Liver (tissue), 9 donors: ENCODE measurements around the gene ABCB4. TPM values are rescaled to one million over a fixed set of nuclear protein-coding genes. Genes with fewer than 3 reads are reported as not detected.

Source experiments
- DNase-seq: peaks from one replicate; pipeline ENCODE4 v3.0.0-alpha.2; 2017; ENCODE audit warnings: low spot score
- H3K27ac ChIP-seq, 2 donors: one replicate each; pipeline ENCODE4 v1.7.0; 2013; ENCODE audit warnings: inconsistent platforms in 2 of 2, low read length in 2 of 2, control low read depth in 1 of 2, low read depth in 1 of 2, mild to moderate bottlenecking in 1 of 2
- H3K27me3 ChIP-seq, 4 donors: one replicate each; pipeline versions ENCODE4 v1.6.1 to v1.7.0; 2013; ENCODE audit warnings: low read length in 3 of 4, inconsistent platforms in 1 of 4, mild to moderate bottlenecking in 1 of 4, moderate library complexity in 1 of 4; ENCODE audit not compliant: control insufficient read depth in 4 of 4, insufficient read depth in 4 of 4
- H3K36me3 ChIP-seq, 4 donors: one replicate each; pipeline versions ENCODE4 v1.6.1 to v1.7.0; 2013; ENCODE audit warnings: low read length in 3 of 4, mild to moderate bottlenecking in 3 of 4, low read depth in 1 of 4, moderate library complexity in 1 of 4; ENCODE audit not compliant: control insufficient read depth in 4 of 4, insufficient read depth in 3 of 4
- H3K4me1 ChIP-seq, 4 donors: one replicate each; pipeline versions ENCODE4 v1.6.1 to v1.7.0; 2013; ENCODE audit warnings: low read length in 3 of 4, mild to moderate bottlenecking in 3 of 4, moderate library complexity in 1 of 4; ENCODE audit not compliant: control insufficient read depth in 4 of 4, insufficient read depth in 4 of 4
- H3K4me3 ChIP-seq, 3 donors: one replicate each; pipeline versions ENCODE4 v1.6.1 to v1.7.0; 2013; ENCODE audit warnings: low read length in 3 of 3, control low read depth in 1 of 3, low read depth in 1 of 3, mild to moderate bottlenecking in 1 of 3
- H3K9ac ChIP-seq, 2 donors: one replicate each; pipeline ENCODE4 v1.7.0; 2013; ENCODE audit warnings: low read length in 2 of 2, mild to moderate bottlenecking in 2 of 2, moderate library complexity in 2 of 2, control low read depth in 1 of 2, low read depth in 1 of 2
- H3K9me3 ChIP-seq, 4 donors: one replicate each; pipeline versions ENCODE4 v1.6.1 to v1.7.0; 2013; ENCODE audit warnings: low read length in 3 of 4; ENCODE audit not compliant: control insufficient read depth in 4 of 4
- EGR1 ChIP-seq, 2 donors: IDR thresholded peaks; 2 replicates each; pipeline ENCODE4 v1.6.1; 2016 to 2018; ENCODE audit warnings: antibody characterized with exemption in 2 of 2, low read depth in 2 of 2
- FOXA2 ChIP-seq: IDR thresholded peaks from 2 replicates; pipeline ENCODE4 v1.6.1; 2016; ENCODE audit warnings: antibody characterized with exemption
- GABPA ChIP-seq, 2 donors: IDR thresholded peaks in 1 of 2; conservative IDR thresholded peaks in 1 of 2; 2 replicates each; pipeline ENCODE4 v1.6.1; 2016; ENCODE audit warnings: antibody characterized with exemption in 2 of 2, mild to moderate bottlenecking in 1 of 2, moderate library complexity in 1 of 2
- HNF4A ChIP-seq, 2 donors: conservative IDR thresholded peaks; 2 replicates each; pipeline ENCODE4 v1.6.1; 2016; ENCODE audit warnings: antibody characterized with exemption in 2 of 2, mild to moderate bottlenecking in 2 of 2
- HNF4G ChIP-seq: IDR thresholded peaks from 2 replicates; pipeline ENCODE4 v1.6.1; 2016; ENCODE audit warnings: antibody characterized with exemption
- JUND ChIP-seq, 2 donors: IDR thresholded peaks; 2 replicates each; pipeline ENCODE4 v1.6.1; 2016; ENCODE audit warnings: antibody characterized with exemption in 2 of 2
- NR2F2 ChIP-seq: IDR thresholded peaks from 2 replicates; pipeline ENCODE4 v1.6.1; 2016; ENCODE audit warnings: antibody characterized with exemption
- RAD21 ChIP-seq, 2 donors: IDR thresholded peaks; 2 replicates each; pipeline ENCODE4 v1.6.1; 2016; ENCODE audit warnings: antibody characterized with exemption in 2 of 2, mild to moderate bottlenecking in 2 of 2
- RXRA ChIP-seq, 2 donors: IDR thresholded peaks; 2 replicates each; pipeline ENCODE4 v1.6.1; 2017 to 2018; ENCODE audit warnings: antibody characterized with exemption in 2 of 2, mild to moderate bottlenecking in 1 of 2
- SP1 ChIP-seq: IDR thresholded peaks from 2 replicates; pipeline ENCODE4 v1.6.1; 2018; ENCODE audit warnings: antibody characterized with exemption, mild to moderate bottlenecking
- TAF1 ChIP-seq: conservative IDR thresholded peaks from 2 replicates; pipeline ENCODE4 v1.6.1; 2016; ENCODE audit warnings: antibody characterized with exemption, mild to moderate bottlenecking
- YY1 ChIP-seq: IDR thresholded peaks from 2 replicates; pipeline ENCODE4 v1.6.1; 2016; ENCODE audit warnings: antibody characterized with exemption, mild to moderate bottlenecking
- WGBS: extraction: QIAGEN DNeasy Blood & Tissue Kit; methylation state at CpG from one replicate; pipeline ENCODE4 v1.1.7; 2013; 5-methylcytosine and 5-hydroxymethylcytosine counted together
- polyA plus RNA-seq, 2 donors: library from polyadenylated mRNA; stranded (reverse) in 1 of 2; unstranded in 1 of 2; fragments of 200-250 nt in 1 of 2; fragments of >200 nt in 1 of 2; fragmentation: Nextera tagmentation in 1 of 2; extraction: Ambion mirVana in 1 of 2; gene quantifications; one replicate each; pipeline versions ENCODE4 v1.2.1 to v1.2.3, GENCODE V29; 2013 to 2015
- total RNA-seq, 2 donors: library from RNA; depleted of rRNA; stranded (reverse); fragments of >200 nt; gene quantifications; one replicate each; pipeline ENCODE4 v1.2.3, GENCODE V29; 2014
- TF ChIP-seq, protein P1 (sequence below): IDR thresholded peaks from 2 replicates; pipeline ENCODE4 v1.6.1; 2016; ENCODE audit warnings: antibody characterized with exemption, mild to moderate bottlenecking
- TF ChIP-seq, protein P2 (sequence below): IDR thresholded peaks from 2 replicates; pipeline ENCODE4 v1.6.1; 2016; ENCODE audit warnings: antibody characterized with exemption
- TF ChIP-seq, protein P3 (sequence below): IDR thresholded peaks from 2 replicates; pipeline ENCODE4 v1.6.1; 2016; ENCODE audit warnings: antibody characterized with exemption
- TF ChIP-seq, protein P4 (sequence below): fragments of 150-350 bp; IDR thresholded peaks from 2 replicates; pipeline ENCODE4 v1.5.1; 2017; ENCODE audit warnings: improper control_type of control experiment, low read depth, low read length; ENCODE audit not compliant: missing input control
- TF ChIP-seq, protein P5 (sequence below): IDR thresholded peaks from 2 replicates; pipeline ENCODE4 v1.6.1; 2016; ENCODE audit warnings: antibody characterized with exemption
- donor health status: healthy.
- donor health status: healthy.
- donor health status: healthy.
- donor health status: healthy.
- donor health status: healthy.

The ABCB4 gene
- total and polyA plus RNA-seq, 4 donors, result 6.7 to 409 (median 77.6) TPM

DNA sequence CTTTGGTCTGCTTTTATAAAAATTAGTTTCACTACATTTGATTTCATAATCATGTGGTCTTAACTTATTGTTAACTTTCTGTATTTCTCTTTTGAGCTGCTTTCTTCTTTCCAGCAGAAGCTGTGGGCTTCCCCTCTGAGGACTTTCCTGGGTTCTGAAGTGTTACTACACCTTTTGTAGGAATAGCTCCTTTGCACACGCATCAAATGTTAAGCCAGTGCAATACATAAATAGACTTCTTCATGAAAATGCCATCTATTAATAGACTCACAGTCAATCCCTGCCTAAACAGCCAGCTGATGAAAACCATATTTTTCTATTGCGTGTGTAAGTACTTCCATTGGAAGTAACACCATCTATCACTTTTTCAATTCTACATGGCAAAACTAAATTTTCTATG, 1.5 kb downstream of the ABCB4 start:
- peaks cover 0 to 2% (median 0%) of the 10 kb centered on the region in 4 donors for H3K36me3 ChIP-seq
- peak overlapping the region; percentile 88 to 98 for H3K27ac ChIP-seq
- TF ChIP-seq, protein P1, sequence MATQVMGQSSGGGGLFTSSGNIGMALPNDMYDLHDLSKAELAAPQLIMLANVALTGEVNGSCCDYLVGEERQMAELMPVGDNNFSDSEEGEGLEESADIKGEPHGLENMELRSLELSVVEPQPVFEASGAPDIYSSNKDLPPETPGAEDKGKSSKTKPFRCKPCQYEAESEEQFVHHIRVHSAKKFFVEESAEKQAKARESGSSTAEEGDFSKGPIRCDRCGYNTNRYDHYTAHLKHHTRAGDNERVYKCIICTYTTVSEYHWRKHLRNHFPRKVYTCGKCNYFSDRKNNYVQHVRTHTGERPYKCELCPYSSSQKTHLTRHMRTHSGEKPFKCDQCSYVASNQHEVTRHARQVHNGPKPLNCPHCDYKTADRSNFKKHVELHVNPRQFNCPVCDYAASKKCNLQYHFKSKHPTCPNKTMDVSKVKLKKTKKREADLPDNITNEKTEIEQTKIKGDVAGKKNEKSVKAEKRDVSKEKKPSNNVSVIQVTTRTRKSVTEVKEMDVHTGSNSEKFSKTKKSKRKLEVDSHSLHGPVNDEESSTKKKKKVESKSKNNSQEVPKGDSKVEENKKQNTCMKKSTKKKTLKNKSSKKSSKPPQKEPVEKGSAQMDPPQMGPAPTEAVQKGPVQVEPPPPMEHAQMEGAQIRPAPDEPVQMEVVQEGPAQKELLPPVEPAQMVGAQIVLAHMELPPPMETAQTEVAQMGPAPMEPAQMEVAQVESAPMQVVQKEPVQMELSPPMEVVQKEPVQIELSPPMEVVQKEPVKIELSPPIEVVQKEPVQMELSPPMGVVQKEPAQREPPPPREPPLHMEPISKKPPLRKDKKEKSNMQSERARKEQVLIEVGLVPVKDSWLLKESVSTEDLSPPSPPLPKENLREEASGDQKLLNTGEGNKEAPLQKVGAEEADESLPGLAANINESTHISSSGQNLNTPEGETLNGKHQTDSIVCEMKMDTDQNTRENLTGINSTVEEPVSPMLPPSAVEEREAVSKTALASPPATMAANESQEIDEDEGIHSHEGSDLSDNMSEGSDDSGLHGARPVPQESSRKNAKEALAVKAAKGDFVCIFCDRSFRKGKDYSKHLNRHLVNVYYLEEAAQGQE, result peak; percentile 45
- TF ChIP-seq, protein P2, sequence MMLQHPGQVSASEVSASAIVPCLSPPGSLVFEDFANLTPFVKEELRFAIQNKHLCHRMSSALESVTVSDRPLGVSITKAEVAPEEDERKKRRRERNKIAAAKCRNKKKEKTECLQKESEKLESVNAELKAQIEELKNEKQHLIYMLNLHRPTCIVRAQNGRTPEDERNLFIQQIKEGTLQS, result no peak
- H3K27me3 ChIP-seq, result no peaks in the 10 kb centered on the region
- H3K4me3 ChIP-seq, result peak overlapping the region; percentile 56 to 95 (median 75)
- H3K9ac ChIP-seq, result peak overlapping the region; percentile 85 to 95
- 22% methylated on average over 2 of the region's 2 CpGs for WGBS
- peaks cover 0 to 24% (median 4%) of the 10 kb centered on the region in 4 donors for H3K4me1 ChIP-seq
- DNase-seq, result no peak
- no peaks in the 10 kb centered on the region for H3K9me3 ChIP-seq

DNA sequence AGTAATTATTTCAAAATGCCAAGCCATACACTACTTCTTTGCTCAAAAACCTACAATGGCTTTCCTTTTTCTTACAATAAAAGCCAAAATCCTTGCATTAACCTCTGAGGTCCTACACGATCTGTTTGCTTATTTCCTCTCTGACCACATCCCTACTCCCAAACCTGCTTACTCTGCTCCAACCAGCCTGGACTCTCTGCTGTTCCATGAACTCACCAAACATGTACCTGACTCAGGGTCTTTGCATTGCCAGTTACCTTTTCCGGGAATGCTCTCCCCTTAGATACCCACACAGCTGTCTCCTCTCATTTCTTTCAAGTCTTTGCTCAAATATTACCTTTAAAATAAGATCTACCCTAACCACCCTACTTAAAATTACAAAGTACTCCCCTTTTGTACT, 2.3 kb downstream of the ABCB4 start:
- WGBS, result 19% methylated on average over 2 of the region's 2 CpGs
- DNase-seq, result no peak
- Histone ChIP-seq H3K9me3 (no peaks in the 10 kb centered on the region), H3K27me3 (no peaks in the 10 kb centered on the region), H3K4me3 (peak overlapping the region; percentile 56 to 95 (median 75)), H3K4me1 (peaks cover 0 to 24% (median 4%) of the 10 kb centered on the region in 4 donors), H3K9ac (peak overlapping the region; percentile 85 to 95), H3K27ac (peak overlapping the region; percentile 88 to 98), H3K36me3 (peaks cover 0 to 2% (median 0%) of the 10 kb centered on the region in 4 donors)
- TF ChIP-seq, protein P3, sequence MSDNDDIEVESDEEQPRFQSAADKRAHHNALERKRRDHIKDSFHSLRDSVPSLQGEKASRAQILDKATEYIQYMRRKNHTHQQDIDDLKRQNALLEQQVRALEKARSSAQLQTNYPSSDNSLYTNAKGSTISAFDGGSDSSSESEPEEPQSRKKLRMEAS, result no peak
- TF ChIP-seq EGR1 (IDR thresholded peaks at IDR 0.05; ENCODE audit: low read depth in 2 of 2), result no peak
- TF ChIP-seq, protein P2, result no peak
- TF ChIP-seq, protein P4, sequence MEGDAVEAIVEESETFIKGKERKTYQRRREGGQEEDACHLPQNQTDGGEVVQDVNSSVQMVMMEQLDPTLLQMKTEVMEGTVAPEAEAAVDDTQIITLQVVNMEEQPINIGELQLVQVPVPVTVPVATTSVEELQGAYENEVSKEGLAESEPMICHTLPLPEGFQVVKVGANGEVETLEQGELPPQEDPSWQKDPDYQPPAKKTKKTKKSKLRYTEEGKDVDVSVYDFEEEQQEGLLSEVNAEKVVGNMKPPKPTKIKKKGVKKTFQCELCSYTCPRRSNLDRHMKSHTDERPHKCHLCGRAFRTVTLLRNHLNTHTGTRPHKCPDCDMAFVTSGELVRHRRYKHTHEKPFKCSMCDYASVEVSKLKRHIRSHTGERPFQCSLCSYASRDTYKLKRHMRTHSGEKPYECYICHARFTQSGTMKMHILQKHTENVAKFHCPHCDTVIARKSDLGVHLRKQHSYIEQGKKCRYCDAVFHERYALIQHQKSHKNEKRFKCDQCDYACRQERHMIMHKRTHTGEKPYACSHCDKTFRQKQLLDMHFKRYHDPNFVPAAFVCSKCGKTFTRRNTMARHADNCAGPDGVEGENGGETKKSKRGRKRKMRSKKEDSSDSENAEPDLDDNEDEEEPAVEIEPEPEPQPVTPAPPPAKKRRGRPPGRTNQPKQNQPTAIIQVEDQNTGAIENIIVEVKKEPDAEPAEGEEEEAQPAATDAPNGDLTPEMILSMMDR, result no peak
- no peak for TF ChIP-seq JUND (IDR thresholded peaks at IDR 0.05)
- no peak for TF ChIP-seq NR2F2
- TF ChIP-seq HNF4A (conservative IDR thresholded peaks at IDR 0.05), result peak; percentile 46 to 55
- TF ChIP-seq, protein P5, sequence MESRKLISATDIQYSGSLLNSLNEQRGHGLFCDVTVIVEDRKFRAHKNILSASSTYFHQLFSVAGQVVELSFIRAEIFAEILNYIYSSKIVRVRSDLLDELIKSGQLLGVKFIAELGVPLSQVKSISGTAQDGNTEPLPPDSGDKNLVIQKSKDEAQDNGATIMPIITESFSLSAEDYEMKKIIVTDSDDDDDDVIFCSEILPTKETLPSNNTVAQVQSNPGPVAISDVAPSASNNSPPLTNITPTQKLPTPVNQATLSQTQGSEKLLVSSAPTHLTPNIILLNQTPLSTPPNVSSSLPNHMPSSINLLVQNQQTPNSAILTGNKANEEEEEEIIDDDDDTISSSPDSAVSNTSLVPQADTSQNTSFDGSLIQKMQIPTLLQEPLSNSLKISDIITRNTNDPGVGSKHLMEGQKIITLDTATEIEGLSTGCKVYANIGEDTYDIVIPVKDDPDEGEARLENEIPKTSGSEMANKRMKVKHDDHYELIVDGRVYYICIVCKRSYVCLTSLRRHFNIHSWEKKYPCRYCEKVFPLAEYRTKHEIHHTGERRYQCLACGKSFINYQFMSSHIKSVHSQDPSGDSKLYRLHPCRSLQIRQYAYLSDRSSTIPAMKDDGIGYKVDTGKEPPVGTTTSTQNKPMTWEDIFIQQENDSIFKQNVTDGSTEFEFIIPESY, result no peak
- TF ChIP-seq FOXA2, result no peak
- TF ChIP-seq RXRA (IDR thresholded peaks at IDR 0.05), result peak; percentile 37 to 61
- peak; percentile 26 for TF ChIP-seq YY1
- TF ChIP-seq HNF4G, result no peak
- TF ChIP-seq RAD21 (IDR thresholded peaks at IDR 0.05), result peak; percentile 4 to 19
- TF ChIP-seq GABPA (IDR thresholded peaks at IDR 0.05 in 1 of 2, conservative IDR thresholded peaks at IDR 0.05 in 1 of 2), result no peak
- no peak for TF ChIP-seq SP1
- peak; percentile 54 for TF ChIP-seq TAF1
- TF ChIP-seq, protein P1, result no peak
